T-helper 17 cell (primary cell): ENCODE results near the gene RPL3. TPM values are rescaled to one million over a fixed set of nuclear protein-coding genes. Genes with fewer than 3 reads are reported as not detected.

Source experiments
- ATAC-seq: fragments of 150-1000 bp; cut with Tn5 transposase; 2 replicates; pipeline ENCODE4 v1.10.0; 2021; ENCODE audit warnings: mild to moderate bottlenecking, moderate library complexity
- DNase-seq, 3 donors: peaks; one replicate each; pipeline versions ENCODE4 v3.0.0 to v3.0.0-alpha.2; 2020 to 2021
- H3K9me3 ChIP-seq: one replicate; pipeline ENCODE4 v1.7.0; 2013; ENCODE audit warnings: low read length, mild to moderate bottlenecking; ENCODE audit not compliant: control insufficient read depth, poor library complexity, severe bottlenecking
- H3K27ac Mint-ChIP-seq: one replicate; pipeline ENCODE4 v1.8.0; 2022; ENCODE audit warnings: mild to moderate bottlenecking, moderate library complexity, mixed read lengths
- H3K27me3 Mint-ChIP-seq: one replicate; pipeline ENCODE4 v1.8.0; 2022; ENCODE audit warnings: mixed read lengths
- H3K36me3 Mint-ChIP-seq: one replicate; pipeline ENCODE4 v1.8.0; 2022; ENCODE audit warnings: low read depth, mixed read lengths
- H3K4me1 Mint-ChIP-seq: one replicate; pipeline ENCODE4 v1.8.0; 2022; ENCODE audit warnings: mild to moderate bottlenecking, mixed read lengths
- H3K4me3 Mint-ChIP-seq: one replicate; pipeline ENCODE4 v1.8.0; 2022; ENCODE audit warnings: mild to moderate bottlenecking, moderate library complexity, mixed read lengths
- total RNA-seq, 4 donors: library from RNA in 2 of 4; stranded (reverse) in 2 of 4; gene quantifications; one replicate each; pipeline ENCODE4 v1.2.3 and lab custom pipeline; 2022 to 2026

Gene RPL3
- total RNA-seq, 2 donors from 2014 or later, result 3,215 to 3,260 TPM

DNA sequence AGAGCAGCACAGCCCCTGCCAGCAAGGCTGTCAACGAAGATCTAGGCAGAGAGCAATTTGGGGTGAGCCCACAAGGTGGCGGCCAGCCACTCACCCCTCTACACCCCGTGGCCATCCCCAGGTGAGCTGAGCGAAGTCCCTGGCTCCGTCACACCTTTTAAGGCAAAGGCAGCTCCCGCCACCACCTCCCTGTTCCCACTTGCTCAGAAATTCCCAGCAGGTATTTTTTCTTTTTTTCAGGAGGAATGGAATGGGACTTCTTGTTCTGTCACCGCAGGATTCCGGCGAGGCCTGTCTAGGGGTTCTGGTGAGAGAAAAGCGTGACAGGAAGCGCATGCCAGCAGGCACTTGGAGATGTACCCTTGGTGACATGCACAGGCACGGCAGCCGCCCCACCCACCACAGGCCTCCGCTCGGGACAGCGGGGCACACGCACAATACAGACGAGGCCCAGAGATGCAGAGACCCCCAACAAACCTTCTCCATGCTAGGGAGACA lies 10.0 kb downstream of the RPL3 start:
- no peaks in the 10 kb centered on the region for H3K9me3 ChIP-seq
- Mint-ChIP-seq H3K4me3 (no peak overlapping the region), H3K36me3 (no peaks in the 10 kb centered on the region), H3K27me3 (no peaks in the 10 kb centered on the region), H3K27ac (peak overlapping the region; percentile 41), H3K4me1 (peaks cover 26% of the 10 kb centered on the region)
- DNase-seq (no peak), ATAC-seq (no peak)

DNA sequence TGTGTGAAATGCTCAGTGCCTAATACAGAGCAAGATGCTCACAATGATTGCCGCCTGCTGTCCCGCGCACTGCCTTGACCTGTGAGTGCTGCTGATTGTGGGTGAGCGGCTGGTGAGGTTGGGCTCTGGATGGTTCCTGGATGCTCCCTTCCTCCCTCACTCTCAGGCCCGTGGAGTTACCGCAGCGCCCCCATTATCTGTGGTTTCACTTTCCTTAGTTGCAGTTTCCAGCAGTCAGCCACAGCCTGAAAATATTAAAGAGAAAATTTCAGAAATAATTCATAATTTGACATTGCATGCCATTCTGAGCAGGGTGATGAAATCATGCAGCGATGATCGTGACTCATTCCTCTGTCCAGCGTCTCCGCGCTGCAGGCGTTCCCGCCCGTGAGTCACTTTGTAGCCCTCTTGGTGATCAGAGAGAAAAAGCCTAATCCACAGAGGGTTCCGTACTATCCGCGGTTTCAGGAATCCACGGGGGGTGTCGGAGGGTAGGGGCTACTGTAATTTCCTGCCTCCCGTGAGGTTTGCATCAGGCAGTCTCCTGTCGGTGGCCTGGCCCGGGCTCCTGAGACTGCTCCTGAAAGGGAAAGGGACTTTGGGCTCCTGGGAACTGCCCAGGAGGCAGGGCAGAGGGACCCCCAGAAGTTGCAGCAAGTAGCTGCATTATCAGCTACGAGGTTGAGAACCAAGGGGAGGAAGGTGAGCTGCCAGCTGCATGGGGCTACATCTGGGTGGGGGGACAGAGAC lies 10.6 kb downstream of the RPL3 start:
- Mint-ChIP-seq H3K36me3 (no peaks in the 10 kb centered on the region), H3K27me3 (no peaks in the 10 kb centered on the region), H3K27ac (peak overlapping the region; percentile 41), H3K4me1 (peaks cover 26% of the 10 kb centered on the region), H3K4me3 (no peak overlapping the region)
- ATAC-seq (no peak), DNase-seq (no peak)
- no peaks in the 10 kb centered on the region for H3K9me3 ChIP-seq

DNA sequence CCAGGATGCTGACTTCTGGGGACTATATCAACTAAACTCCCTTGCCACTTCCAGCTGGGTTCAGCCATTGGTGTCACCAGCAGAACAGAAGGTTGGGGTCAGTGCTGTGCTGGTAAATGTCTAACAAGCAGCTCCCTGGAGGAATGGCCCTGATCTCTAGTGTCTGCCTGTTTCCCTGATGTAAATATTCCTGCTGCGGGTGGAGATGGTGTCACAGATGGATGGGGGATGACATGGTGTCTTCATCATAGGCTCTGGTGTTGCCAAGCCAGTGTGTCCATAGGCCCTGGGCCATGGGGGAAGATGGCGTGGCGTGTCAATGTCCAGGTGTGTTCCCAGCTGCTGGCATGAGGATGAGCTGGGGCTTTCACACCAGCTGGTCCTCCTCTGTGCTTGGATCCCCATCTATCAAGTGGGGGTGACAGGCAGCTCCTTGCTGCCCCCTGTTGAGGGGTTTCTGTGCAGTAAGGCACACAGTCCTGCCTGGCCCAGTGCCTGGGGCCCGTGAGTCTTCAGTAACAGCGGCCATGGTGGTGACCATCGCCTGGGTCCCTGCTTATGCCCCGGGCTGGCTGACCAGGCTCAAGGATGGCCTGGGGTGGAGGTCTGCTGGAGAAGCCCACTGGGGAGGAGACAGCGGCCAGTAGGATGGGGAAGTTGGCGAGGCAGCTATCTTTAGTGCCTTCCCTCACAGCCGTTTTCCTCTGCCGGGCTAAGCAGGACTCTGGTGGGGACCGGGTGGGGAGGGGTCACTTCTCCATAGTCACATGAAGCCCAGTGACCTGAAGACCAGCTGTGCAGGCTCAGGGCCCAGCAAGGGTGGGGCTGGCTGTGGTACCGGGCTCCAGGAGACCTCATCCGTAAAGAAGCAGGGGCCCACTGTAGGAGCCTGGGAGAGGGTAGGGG lies 12.7 kb downstream of the RPL3 start:
- H3K4me3 Mint-ChIP-seq, result no peak overlapping the region
- no peaks in the 10 kb centered on the region for H3K36me3 Mint-ChIP-seq
- ATAC-seq, result peak; percentile 53
- DNase-seq, result peak in 1 of 3 donors; percentile 40
- H3K9me3 ChIP-seq, result no peaks in the 10 kb centered on the region
- H3K4me1 Mint-ChIP-seq, result peaks cover 19% of the 10 kb centered on the region
- no peak overlapping the region for H3K27ac Mint-ChIP-seq
- no peaks in the 10 kb centered on the region for H3K27me3 Mint-ChIP-seq

DNA sequence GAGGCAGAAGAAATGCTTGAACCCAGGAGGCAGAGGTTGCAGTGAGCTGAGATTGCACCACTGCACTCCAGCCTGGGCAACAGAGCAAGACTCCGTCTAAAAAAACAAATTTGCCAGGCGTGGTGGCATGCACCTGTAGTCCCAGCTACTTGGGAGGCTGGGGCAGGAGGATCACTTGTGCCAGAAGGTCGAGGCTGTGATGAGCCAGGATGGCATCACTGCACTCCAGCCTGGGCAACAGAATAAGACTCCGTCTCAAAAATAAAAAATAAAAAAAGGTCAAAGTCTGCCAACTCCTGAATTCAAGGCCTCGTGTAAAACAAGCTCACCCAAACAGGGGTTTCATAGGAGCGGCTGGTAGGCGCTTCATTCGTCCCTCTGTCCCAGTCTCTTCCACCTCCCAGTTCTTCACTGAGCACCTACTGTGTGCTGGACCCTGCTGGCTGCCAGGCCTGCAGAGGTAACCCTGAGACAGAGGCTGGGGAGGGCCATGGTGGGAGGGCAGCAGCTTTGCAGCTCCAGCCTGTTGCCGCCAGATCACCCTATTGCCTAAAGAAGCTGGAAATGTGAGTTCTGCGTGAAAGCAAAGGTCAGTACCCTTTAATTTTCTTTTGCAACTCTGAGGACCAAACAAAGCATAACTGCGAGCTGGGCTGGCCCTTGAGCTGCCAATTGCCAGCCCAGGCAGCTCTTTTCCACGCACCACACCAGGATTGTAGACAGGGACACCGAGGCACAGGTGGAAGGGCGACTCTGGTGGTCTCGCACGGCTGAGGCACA lies 15.3 kb downstream of the RPL3 start:
- Mint-ChIP-seq H3K27ac (no peak overlapping the region), H3K36me3 (peaks cover 2% of the 10 kb centered on the region), H3K27me3 (peaks cover 24% of the 10 kb centered on the region), H3K4me3 (no peak overlapping the region), H3K4me1 (peaks cover 16% of the 10 kb centered on the region)
- no peak for ATAC-seq
- H3K9me3 ChIP-seq, result no peaks in the 10 kb centered on the region
- no peak for DNase-seq

DNA sequence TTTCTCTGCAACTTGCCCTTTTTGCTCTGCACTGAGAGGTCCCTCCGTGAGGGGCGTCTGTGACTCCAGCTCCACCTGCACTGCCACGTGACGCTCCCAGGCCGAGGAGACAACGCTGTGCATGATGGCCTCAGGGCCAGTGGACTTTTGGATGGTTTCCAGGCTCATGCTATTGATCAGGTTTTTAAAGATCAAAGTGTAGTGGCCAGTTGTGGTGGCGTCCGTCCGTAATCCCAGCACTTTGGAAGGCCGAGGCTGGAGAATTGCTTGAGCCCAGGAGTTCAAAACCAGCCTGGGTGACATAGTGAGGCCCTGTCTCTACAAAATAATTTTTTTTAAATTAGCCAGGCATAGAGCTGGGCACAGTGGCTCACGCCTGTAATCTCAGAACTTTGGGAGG lies 16.1 kb downstream of the RPL3 start:
- peaks cover 15% of the 10 kb centered on the region for H3K4me1 Mint-ChIP-seq
- no peaks in the 10 kb centered on the region for H3K9me3 ChIP-seq
- ATAC-seq (no peak), DNase-seq (no peak)
- H3K36me3 Mint-ChIP-seq, result peaks cover 2% of the 10 kb centered on the region
- peaks cover 24% of the 10 kb centered on the region for H3K27me3 Mint-ChIP-seq
- H3K4me3 Mint-ChIP-seq, result no peak overlapping the region
- H3K27ac Mint-ChIP-seq, result no peak overlapping the region

DNA sequence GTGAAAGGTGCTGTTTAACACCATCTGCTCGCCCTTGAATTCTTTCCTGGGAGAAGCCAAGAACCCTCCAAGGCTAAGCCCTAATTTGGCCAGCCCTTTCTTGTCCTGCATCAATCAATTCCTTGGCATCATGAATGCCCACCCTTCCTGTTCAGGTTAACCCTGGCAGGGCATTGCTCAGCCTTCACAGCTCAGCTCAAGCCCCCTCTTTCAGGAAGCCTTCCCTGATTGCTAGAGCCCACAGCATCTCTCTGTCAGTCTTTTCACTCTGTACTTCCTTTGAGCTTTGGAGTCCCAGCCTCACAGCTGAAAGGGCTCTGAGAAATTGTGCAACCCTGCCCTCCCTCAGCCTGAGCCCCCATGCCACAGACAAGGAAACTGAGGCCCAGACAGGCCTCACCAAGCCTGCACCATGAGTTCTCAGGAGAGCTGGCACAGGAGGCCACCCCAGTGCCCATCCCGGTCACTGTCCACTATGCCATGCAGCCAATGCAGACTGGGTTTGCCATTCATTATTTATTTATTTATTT lies 16.9 kb downstream of the RPL3 start:
- no peak overlapping the region for H3K27ac Mint-ChIP-seq

DNA sequence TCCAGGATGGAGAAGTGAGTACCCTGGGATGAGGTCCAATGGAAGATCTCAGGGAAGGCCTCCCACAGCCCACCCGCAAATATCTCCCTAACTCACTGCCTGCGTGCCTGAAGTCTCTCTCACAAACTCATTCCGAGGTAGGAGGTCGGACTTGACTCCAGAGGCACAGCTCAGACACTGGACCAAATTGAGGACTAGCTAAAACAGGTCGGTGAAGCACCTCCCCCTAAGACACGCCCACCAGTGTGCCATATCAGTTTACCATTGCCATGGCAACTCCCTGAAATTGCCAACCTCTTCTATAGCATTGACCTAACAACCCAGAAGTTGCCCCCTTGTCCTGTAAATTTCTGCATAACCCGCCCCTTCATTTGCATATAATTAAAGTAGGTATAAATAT lies 17.5 kb downstream of the RPL3 start:
- ATAC-seq, result no peak
- peaks cover 17% of the 10 kb centered on the region for H3K4me1 Mint-ChIP-seq

More for the DNA sequence above, 16.9 kb downstream of the RPL3 start:
- peaks cover 31% of the 10 kb centered on the region for H3K27me3 Mint-ChIP-seq
- H3K9me3 ChIP-seq, result no peaks in the 10 kb centered on the region
- no peak overlapping the region for H3K4me3 Mint-ChIP-seq
- H3K4me1 Mint-ChIP-seq, result peaks cover 17% of the 10 kb centered on the region
- H3K36me3 Mint-ChIP-seq, result peaks cover 2% of the 10 kb centered on the region
- DNase-seq (no peak), ATAC-seq (no peak)

DNA sequence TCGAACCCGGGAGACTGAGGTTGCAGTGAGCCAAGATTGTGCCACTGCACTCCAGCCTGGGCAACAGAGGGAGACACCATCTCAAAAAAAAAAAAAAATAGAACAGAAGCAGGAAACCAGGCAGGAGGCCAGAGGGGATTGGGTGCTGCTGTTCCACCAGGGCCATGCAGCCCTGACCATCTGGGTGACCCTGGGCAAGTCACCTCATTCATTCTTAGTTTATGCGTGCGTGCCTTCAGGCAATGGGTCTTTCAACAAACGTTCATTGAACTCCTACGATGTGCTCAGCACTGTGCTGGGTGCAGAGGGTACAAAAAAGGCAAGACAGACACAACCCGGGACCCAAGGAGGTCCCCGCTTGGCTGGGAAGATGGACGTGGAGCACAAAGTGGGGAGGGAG lies 18.3 kb downstream of the RPL3 start:
- H3K36me3 Mint-ChIP-seq, result peaks cover 2% of the 10 kb centered on the region
- H3K27ac Mint-ChIP-seq, result peak overlapping the region; percentile 78
- peaks cover 13% of the 10 kb centered on the region for H3K4me1 Mint-ChIP-seq
- ATAC-seq (no peak), DNase-seq (no peak)
- H3K9me3 ChIP-seq, result no peaks in the 10 kb centered on the region
- H3K27me3 Mint-ChIP-seq, result peaks cover 36% of the 10 kb centered on the region
- H3K4me3 Mint-ChIP-seq, result no peak overlapping the region

More for the DNA sequence above, 17.5 kb downstream of the RPL3 start:
- peaks cover 31% of the 10 kb centered on the region for H3K27me3 Mint-ChIP-seq
- peaks cover 2% of the 10 kb centered on the region for H3K36me3 Mint-ChIP-seq
- no peak for DNase-seq
- H3K27ac Mint-ChIP-seq, result no peak overlapping the region
- H3K4me3 Mint-ChIP-seq, result no peak overlapping the region
- H3K9me3 ChIP-seq, result no peaks in the 10 kb centered on the region

DNA sequence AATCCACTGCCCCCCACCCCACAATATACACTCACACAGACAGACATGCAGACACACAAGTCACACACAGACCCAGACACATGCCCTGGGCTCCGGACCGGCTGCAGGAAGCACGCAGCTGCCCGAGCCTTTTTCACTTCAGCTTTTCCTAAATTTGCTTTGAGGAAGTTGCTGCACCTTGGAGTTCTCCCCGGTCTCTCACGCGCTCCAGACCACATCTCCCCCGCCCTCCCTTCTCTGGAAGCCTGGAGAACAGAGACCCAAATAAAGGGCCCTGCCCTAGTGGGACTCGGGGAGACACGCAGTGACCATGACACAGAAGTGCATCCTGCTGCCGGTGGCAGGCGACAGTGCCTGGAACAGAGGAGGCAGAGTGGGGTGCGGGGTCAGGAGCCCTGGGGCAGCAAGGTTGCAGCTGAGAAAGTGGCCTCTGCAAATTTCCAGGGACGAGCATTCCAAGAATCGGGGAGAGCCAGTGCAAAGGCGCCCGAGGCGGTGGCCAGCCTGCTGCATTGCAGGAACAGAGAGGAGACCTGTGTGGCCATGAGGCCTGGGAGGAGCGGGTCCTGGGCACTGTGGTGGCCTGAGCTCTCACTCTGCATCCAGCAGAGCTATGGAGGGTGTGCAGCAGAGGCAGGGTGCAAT lies 19.1 kb downstream of the RPL3 start:
- no peak for ATAC-seq
- H3K9me3 ChIP-seq, result no peaks in the 10 kb centered on the region
- no peak for DNase-seq
- H3K27ac Mint-ChIP-seq, result peak overlapping the region; percentile 78
- H3K4me1 Mint-ChIP-seq, result peaks cover 13% of the 10 kb centered on the region
- peaks cover 36% of the 10 kb centered on the region for H3K27me3 Mint-ChIP-seq
- peaks cover 2% of the 10 kb centered on the region for H3K36me3 Mint-ChIP-seq
- H3K4me3 Mint-ChIP-seq, result no peak overlapping the region

DNA sequence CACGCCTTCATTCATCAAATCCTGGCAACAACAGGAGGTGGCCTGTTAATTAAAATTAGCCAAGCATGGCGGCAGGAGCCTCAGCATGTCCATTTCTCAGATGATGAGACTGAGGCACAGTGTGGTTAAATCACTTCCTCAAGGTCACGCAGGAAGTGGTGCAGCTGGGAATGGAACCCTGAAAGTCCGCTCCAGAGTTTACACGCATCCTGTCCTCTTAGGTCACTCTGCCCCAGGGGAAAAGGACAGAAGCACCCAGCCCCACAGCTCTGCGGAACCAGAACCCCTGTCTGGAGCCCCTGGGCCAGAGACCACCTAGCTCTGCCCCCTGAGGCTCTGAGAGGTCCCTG lies 19.6 kb downstream of the RPL3 start:
- Mint-ChIP-seq H3K4me1 (peaks cover 13% of the 10 kb centered on the region), H3K27me3 (peaks cover 36% of the 10 kb centered on the region), H3K27ac (no peak overlapping the region), H3K36me3 (peaks cover 2% of the 10 kb centered on the region), H3K4me3 (no peak overlapping the region)
- ATAC-seq, result no peak
- no peaks in the 10 kb centered on the region for H3K9me3 ChIP-seq
- no peak for DNase-seq

DNA sequence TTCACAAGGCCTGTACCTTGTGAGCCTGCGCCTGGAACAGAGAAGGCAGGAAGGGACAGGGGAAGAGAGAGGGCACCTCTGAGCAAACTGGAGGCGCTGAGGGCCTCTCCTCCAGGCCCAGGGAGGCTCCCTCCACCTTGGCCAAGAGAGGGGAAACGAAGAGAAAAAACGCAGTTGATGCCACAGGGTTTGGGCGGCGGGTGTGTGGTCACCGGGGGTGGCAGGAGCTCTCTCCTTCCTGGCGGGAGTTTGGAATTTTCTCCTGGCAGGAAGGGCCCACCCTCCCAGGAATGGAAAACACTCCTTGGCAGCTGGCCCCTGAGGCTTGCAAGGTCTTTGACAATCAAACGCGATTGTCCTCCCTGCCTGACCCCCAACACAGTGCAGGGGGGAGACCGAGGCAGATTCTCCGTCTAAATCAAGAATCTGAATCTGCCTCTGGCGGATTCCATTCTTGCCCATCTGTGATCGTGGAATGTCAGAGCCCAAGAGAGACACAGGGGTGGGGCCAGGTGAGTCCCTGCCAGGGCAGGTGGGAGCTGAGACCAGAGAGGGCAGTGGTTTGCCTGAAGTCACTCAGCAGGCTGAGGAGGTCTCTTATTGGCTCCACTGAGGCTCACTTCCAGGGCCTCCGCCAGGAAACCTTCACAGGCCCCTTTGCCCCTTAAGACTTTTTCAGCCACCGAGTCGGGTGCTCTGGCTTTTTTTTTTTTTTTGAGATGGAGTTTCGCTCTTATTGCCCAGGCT lies 21.0 kb downstream of the RPL3 start:
- ATAC-seq (no peak), DNase-seq (no peak)
- Mint-ChIP-seq H3K4me1 (peaks cover 13% of the 10 kb centered on the region), H3K27ac (no peak overlapping the region), H3K36me3 (peaks cover 2% of the 10 kb centered on the region), H3K27me3 (peaks cover 47% of the 10 kb centered on the region), H3K4me3 (no peak overlapping the region)
- H3K9me3 ChIP-seq, result no peaks in the 10 kb centered on the region
